Mucosa of stomach (tissue), 1 donor: Measurements from ENCODE around the gene SMC3.
"Not testable (repeated sequence)": the region's sequence is repeated elsewhere in the genome, so short reads cannot be mapped to it uniquely, and the experiment has no call there.

Experiments used
- H3K27me3 ChIP-seq: one replicate; pipeline ENCODE4 v1.7.0; 2013; ENCODE audit warnings: mild to moderate bottlenecking, low read length; ENCODE audit not compliant: control insufficient read depth, insufficient read depth
- H3K36me3 ChIP-seq: one replicate; pipeline ENCODE4 v1.7.0; 2013; ENCODE audit warnings: low read length; ENCODE audit not compliant: control insufficient read depth, insufficient read depth
- H3K4me1 ChIP-seq: one replicate; pipeline ENCODE4 v1.7.0; 2013; ENCODE audit warnings: mild to moderate bottlenecking, low read length; ENCODE audit not compliant: control insufficient read depth, insufficient read depth
- H3K4me3 ChIP-seq: one replicate; pipeline ENCODE4 v1.7.0; 2013; ENCODE audit warnings: low read length
- H3K9ac ChIP-seq: one replicate; pipeline ENCODE4 v1.7.0; 2013; ENCODE audit warnings: mild to moderate bottlenecking, low read length, moderate library complexity
- H3K9me3 ChIP-seq: one replicate; pipeline ENCODE4 v1.7.0; 2013; ENCODE audit warnings: mild to moderate bottlenecking, low read length, moderate library complexity; ENCODE audit not compliant: control insufficient read depth
- donor health status: Pancreatic carcinoma.

Gene SMC3

DNA sequence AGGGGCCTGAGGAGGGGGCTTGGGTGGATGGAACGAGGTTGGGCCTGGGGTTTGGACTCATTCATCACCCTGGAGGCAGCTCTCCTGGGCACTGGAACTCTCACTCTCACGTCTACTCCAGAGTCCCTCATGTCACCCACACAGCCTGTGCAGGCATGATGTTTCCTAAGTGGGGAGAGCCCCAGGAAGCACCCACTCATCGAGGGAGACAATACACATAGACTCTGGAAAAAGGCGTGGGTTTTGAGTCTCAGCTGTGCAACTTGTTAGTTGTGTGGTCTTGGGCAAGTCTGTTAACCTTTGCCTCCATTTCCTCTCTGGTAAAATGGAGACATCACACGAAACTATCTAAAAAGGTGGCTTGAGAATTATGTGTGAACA is 50.7 kb downstream of the SMC3 start:
- H3K9me3 ChIP-seq, result no peaks in the 10 kb centered on the region
- H3K27me3 ChIP-seq, result no peaks in the 10 kb centered on the region
- no peaks in the 10 kb centered on the region for H3K36me3 ChIP-seq
- no peak overlapping the region for H3K9ac ChIP-seq
- no peak overlapping the region for H3K4me3 ChIP-seq
- no peaks in the 10 kb centered on the region for H3K4me1 ChIP-seq

DNA sequence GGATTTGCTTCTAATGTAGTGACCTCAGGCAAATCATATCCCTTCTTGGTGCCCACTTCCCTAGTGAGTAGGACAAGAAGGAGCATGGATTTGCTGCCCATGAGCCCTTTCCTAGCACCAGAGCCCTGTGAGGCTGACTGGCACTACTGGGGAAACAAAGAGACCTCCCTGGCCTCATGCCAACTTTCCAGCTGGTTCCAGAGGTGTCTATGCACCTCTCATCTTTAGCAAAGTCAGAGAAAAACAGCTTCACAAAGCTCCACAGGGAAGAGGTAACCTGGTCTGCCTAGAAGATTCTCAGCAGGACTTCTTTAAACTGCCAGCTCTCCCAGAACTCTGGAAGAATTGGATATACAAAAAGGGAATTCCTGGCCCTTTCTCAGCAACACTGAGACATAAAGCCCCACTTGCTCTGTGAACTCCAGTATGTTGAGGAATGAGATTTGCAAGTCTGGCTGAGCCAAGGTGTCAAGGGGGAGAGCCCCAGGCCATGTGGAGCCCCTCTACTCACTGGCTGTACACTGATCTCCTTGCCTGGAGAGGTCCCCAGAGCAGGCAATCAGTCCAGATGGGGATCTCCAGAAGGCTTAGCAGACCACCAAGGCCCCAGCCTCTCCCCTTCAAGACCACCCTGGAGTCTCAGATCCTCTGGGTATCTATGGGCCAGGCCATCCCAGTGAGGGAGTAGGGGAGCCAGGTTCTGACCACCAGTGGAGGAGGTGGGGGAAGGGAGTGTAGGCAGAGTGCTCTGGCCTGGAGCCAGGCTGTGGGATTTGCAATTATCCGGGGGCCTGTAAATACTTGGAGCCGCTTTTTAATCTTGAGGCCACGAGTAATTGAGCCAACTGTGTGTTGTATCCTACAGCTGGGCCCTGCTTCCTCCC is 52.3 kb downstream of the SMC3 start:
- no peaks in the 10 kb centered on the region for H3K36me3 ChIP-seq
- no peak overlapping the region for H3K9ac ChIP-seq
- H3K9me3 ChIP-seq, result no peaks in the 10 kb centered on the region
- no peaks in the 10 kb centered on the region for H3K4me1 ChIP-seq
- H3K4me3 ChIP-seq, result no peak overlapping the region
- no peaks in the 10 kb centered on the region for H3K27me3 ChIP-seq

DNA sequence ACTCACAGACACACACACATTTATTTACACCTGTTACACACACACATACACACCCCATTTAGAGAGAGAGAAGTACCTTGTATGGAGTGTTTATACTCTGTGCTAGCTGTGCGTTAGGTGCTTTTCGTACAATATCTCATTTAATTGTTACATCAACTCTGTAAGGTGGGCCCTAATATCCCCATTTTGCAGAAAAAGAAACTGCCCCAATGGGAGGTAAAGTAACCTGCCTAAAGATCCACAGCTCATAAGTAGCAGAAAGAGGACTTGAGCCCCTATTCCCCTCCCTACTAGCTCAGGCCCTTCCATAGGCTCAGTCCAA is 52.9 kb downstream of the SMC3 start:
- Histone ChIP-seq H3K4me1 (no peaks in the 10 kb centered on the region), H3K9ac (no peak overlapping the region), H3K4me3 (no peak overlapping the region), H3K9me3 (no peaks in the 10 kb centered on the region), H3K27me3 (no peaks in the 10 kb centered on the region), H3K36me3 (no peaks in the 10 kb centered on the region)

DNA sequence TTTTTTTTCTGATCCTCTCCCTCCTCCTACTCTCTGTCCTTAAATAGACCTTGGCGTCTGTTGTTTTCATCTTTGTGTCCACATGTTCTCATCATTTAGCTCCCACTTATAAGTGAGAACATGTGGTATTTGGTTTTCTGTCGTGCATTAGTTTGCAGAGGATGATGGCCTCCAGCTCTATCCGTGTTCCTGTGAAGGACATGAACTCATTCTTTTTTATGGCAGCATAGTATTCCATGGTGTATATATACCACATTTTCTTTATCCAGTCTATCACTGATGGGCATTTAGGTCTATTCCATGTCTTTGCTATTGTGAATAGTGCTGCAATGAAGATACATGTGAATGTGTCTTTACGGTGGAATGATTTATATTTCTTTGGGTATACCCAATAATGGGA is 55.8 kb downstream of the SMC3 start:
- H3K36me3 ChIP-seq, H3K27me3 ChIP-seq: not testable (repeated sequence)

DNA sequence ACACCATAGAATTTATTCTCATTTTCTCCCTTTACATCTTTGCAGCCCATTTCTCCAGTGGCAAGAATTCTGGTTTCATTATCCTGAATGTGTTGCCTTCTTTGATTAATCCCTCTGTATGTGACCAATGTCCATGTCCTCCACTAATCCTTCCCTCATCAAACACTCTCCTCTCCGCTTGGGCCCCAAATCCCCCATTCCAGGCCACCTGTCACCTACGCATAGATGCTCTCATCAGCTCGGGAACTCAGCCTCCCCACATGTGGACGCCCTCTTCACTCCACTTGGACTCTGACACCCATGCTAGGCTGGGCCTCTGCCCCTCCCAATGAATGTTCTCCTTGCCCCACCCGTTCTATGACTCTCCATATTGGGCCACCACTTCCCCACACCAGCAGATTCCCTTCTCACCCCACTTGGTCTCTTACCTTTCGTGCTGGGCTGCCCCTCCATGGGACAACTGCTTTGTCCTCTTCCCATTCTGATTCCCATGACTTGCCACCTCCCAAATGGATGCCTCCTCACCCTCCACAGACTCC is 57.9 kb downstream of the SMC3 start:
- H3K36me3 ChIP-seq, result no peaks in the 10 kb centered on the region
- H3K4me1 ChIP-seq, result peaks cover 7% of the 10 kb centered on the region
- peaks cover 4% of the 10 kb centered on the region for H3K27me3 ChIP-seq
- H3K9ac ChIP-seq, result no peak overlapping the region
- H3K4me3 ChIP-seq, result no peak overlapping the region
- no peaks in the 10 kb centered on the region for H3K9me3 ChIP-seq

More for the DNA sequence above, 55.8 kb downstream of the SMC3 start:
- H3K9ac ChIP-seq, H3K4me1 ChIP-seq, H3K4me3 ChIP-seq, H3K9me3 ChIP-seq: not testable (repeated sequence)

DNA sequence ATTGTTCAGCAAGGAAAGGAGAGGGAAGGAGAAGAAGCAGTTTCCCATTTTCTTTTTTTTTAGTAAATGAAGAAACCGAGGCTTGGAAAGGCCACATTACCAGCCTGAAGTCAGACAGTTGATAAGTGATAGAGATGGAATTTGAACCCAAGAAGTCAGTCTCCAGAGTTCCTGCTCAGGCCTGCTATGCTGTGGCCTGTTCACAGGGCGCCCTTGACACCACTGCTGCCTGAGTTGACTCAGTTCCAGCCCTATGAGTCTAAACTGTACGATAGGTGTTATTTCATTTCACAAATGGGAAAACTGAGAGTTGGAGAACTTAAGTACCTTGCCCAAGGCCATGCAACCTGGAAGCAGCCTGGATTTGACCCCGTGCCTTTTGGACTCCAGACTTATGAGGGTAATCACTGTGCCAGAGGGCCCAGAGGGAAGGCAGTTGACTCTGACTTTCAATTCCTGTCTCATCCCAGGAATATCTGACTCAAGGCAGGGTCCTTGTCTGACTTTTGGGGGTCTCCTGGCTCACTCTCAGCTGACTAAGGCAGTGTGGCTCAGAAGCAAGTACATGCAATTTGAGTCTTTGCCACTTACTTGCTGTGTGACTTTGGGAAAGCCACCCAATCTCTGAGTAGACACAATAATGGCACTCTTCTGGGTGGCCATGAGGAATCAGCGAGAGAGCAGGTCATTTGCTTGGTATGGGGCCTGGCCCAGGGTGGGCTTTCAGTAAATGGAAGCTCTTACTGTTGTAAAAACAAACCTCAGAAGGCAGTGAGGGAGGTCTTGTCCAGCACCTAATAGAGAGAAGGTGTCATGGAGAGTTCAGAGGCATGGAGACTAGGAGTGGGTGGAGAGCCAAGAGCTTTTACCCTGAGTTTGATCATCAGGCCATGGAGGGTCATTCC is 58.7 kb downstream of the SMC3 start:
- no peak overlapping the region for H3K4me3 ChIP-seq
- H3K9ac ChIP-seq, result no peak overlapping the region
- no peaks in the 10 kb centered on the region for H3K36me3 ChIP-seq
- H3K9me3 ChIP-seq, result no peaks in the 10 kb centered on the region
- H3K27me3 ChIP-seq, result peaks cover 4% of the 10 kb centered on the region
- H3K4me1 ChIP-seq, result peaks cover 7% of the 10 kb centered on the region

DNA sequence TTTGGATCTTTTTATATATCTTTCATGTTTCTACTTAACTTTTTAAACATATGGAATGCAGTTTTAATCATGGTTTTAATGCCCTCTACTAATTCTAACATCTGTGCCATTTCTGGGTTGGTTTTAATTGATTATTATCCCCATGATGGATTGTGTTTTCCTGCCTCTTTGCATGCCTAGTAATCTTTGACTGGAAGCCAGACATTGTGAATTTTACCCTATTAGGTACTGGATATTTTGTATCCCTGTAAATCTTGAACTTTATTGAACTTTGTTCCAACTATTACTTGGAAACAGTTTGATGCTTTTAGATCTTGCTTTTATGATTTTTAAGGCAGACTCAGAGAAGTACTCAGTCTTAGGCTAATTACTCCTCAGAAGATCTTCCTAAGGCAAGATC is 60.7 kb downstream of the SMC3 start:
- H3K4me3 ChIP-seq, result no peak overlapping the region
- H3K27me3 ChIP-seq, result peaks cover 4% of the 10 kb centered on the region
- H3K9me3 ChIP-seq, result no peaks in the 10 kb centered on the region
- H3K9ac ChIP-seq, result no peak overlapping the region
- peaks cover 7% of the 10 kb centered on the region for H3K4me1 ChIP-seq
- H3K36me3 ChIP-seq, result no peaks in the 10 kb centered on the region

DNA sequence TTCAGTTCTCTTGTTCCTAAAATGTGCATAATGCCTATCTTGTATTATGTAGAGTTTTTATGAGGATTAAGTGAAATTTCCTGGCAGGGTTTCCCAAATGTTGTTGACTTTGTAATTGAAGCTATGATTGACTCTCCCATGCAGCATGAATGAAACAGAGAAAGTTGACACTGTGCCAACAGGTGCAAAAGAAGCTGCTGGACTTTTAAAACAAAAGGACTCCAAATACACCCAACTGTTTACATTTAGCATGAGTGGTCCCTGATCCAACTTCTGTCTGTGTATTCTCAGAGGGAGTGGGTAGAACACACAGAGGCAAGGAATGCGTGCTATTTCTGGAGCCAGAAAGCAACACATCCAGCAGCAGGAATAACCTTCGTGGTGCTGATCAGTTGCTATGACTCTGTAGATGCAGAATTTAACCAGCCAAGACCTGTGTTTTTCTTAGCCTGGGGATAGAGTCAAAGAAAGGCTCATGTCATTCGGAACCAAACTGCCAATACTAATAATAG is 62.2 kb downstream of the SMC3 start:
- H3K4me1 ChIP-seq, result peaks cover 7% of the 10 kb centered on the region
- H3K9me3 ChIP-seq, result no peaks in the 10 kb centered on the region
- H3K36me3 ChIP-seq, result no peaks in the 10 kb centered on the region
- H3K27me3 ChIP-seq, result peaks cover 6% of the 10 kb centered on the region
- H3K4me3 ChIP-seq, result no peak overlapping the region
- H3K9ac ChIP-seq, result no peak overlapping the region

DNA sequence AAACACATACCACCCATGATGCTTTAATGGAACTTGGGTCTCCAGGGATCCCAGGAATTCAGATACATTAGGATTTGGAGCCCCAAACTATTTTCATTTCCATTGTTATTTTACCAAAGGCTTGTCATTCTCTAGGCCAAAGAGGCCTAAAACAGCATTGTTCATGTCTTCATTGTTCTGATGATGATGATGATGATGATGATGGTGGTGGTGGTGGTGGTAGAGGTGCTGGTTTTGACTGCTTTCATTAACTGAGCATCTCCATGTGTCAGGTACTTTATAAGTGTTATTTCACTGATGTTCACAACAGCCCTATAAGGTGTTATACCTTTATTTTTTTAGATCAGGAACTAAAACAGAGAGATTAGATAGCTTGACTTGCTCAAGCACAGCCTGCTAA is 64.4 kb downstream of the SMC3 start:
- H3K9ac ChIP-seq, result no peak overlapping the region
- no peaks in the 10 kb centered on the region for H3K36me3 ChIP-seq
- peaks cover 7% of the 10 kb centered on the region for H3K4me1 ChIP-seq
- no peaks in the 10 kb centered on the region for H3K9me3 ChIP-seq
- no peak overlapping the region for H3K4me3 ChIP-seq
- H3K27me3 ChIP-seq, result peaks cover 8% of the 10 kb centered on the region

DNA sequence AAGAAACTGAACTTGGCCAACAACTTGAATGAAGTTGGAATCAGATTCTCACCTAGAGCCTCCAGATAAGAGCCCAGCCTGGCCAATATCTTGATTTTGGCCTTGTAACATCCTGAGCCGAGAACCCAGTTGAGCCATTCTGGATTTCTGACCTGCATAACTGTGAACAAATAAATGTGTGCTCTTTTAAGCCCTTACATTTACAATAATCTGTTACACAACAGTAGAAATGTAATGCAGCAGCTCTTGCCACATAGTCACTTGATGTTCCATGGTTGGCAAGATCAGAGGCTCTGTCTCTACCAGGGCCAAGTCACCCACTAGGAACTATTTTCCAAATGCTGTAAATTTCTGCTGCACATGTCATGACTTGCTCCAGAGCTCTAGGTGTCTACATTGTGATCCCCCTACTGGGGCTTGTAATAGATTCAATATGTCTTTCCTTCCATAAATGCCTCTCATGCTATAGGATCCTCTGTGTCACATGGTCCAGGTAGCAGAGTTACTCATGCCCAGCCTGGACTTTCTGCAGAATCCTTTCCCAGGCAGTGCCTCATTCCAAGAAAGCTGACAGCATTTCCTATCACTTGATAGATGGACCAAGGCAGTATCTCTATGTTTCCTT is 65.2 kb downstream of the SMC3 start:
- H3K27me3 ChIP-seq, result peaks cover 4% of the 10 kb centered on the region
- peaks cover 7% of the 10 kb centered on the region for H3K4me1 ChIP-seq
- no peaks in the 10 kb centered on the region for H3K36me3 ChIP-seq

DNA sequence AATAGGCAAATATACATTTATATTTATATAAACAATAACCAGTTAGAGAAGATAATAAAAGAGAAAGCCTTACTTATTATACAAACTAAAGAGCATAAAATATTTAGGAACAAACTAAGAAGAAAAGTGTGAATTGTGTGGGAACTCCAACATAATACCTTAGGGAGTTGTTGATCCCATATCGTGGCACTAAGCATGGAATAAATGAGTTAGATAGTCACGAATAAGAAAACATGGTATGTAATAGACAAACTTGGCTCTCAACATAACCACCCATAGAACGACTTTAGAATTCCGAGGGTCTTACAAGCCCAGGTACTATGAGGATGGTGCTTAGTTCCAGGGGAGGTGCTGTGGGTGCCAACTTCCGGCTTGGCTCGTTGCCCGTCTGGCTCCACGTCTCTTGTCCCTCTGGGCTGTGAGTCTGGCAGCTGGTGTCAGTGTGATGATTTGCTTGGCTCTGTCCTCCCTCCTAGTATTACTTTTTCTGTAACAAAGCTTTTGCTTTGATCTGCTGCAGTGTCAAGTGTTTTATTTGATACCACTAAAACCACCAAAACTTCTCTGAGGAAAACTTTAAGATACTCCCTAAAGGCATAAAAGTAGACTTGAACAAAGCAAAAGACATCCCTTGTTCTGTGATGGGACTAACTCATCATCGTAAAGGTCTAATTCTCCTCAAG is 67.2 kb downstream of the SMC3 start:
- peaks cover 4% of the 10 kb centered on the region for H3K27me3 ChIP-seq
- no peak overlapping the region for H3K9ac ChIP-seq
- H3K9me3 ChIP-seq, result no peaks in the 10 kb centered on the region
- H3K36me3 ChIP-seq, result no peaks in the 10 kb centered on the region
- H3K4me3 ChIP-seq, result no peak overlapping the region
- peaks cover 6% of the 10 kb centered on the region for H3K4me1 ChIP-seq

More for the DNA sequence above, 65.2 kb downstream of the SMC3 start:
- H3K9me3 ChIP-seq, result no peaks in the 10 kb centered on the region
- H3K4me3 ChIP-seq, result no peak overlapping the region
- H3K9ac ChIP-seq, result no peak overlapping the region
